Nephron (organoid): ENCODE results near the gene TMEM59L.

ENCODE experiments used
- H3K27ac Mint-ChIP-seq, 3 experiments: 2 replicates each; pipeline ENCODE4 v1.8.0; 2020; ENCODE audit warnings: mixed read lengths in 3 of 3, mild to moderate bottlenecking in 2 of 3, moderate library complexity in 1 of 3
- H3K27me3 Mint-ChIP-seq: 2 replicates; pipeline ENCODE4 v1.8.0; 2021; ENCODE audit warnings: low read depth, mild to moderate bottlenecking, moderate library complexity, mixed read lengths
- H3K36me3 Mint-ChIP-seq: 2 replicates; pipeline ENCODE4 v1.8.0; 2020; ENCODE audit warnings: low read depth, mixed read lengths
- H3K4me1 Mint-ChIP-seq: 2 replicates; pipeline ENCODE4 v1.8.0; 2020; ENCODE audit warnings: mixed read lengths
- H3K4me3 Mint-ChIP-seq, 3 experiments: 2 replicates each; pipeline ENCODE4 v1.8.0; 2020; ENCODE audit warnings: mild to moderate bottlenecking in 3 of 3, mixed read lengths in 3 of 3, moderate library complexity in 2 of 3
- H3K9me3 Mint-ChIP-seq: 2 replicates; pipeline ENCODE4 v1.8.0; 2020; ENCODE audit warnings: mixed read lengths
- CTCF ChIP-seq, 3 experiments: fragments of 200-600 bp; sonication (generic); IDR thresholded peaks; one replicate each; pipeline ENCODE4 v1.5.0; 2021; ENCODE audit warnings: antibody characterized with exemption in 3 of 3; ENCODE audit not compliant: unreplicated experiment in 3 of 3

Gene TMEM59L

GRCh38 chr19:18593367-18594095, 19.1 kb upstream of the TMEM59L start:
- H3K27ac Mint-ChIP-seq, result no peak overlapping the region
- peak overlapping the region; percentile 53 to 65 (median 65) for H3K4me3 Mint-ChIP-seq
- peaks cover 29% of the 10 kb centered on the region for H3K4me1 Mint-ChIP-seq
- no peak for TF ChIP-seq CTCF (IDR thresholded peaks at IDR 0.05; ENCODE audit: unreplicated experiment in 3 of 3)
- H3K36me3 Mint-ChIP-seq, result no peaks in the 10 kb centered on the region
- no peaks in the 10 kb centered on the region for H3K9me3 Mint-ChIP-seq
- peaks cover 27% of the 10 kb centered on the region for H3K27me3 Mint-ChIP-seq

- Mint-ChIP-seq H3K4me1 (peaks cover 29% of the 10 kb centered on the region), H3K9me3 (no peaks in the 10 kb centered on the region), H3K4me3 (peak overlapping the region; percentile 77 to 79 (median 78)), H3K27me3 (peaks cover 34% of the 10 kb centered on the region), H3K36me3 (no peaks in the 10 kb centered on the region), H3K27ac (peak overlapping the region in 2 of 3 experiments; percentile 79 to 81)
- peak; percentile 91 to 93 (median 92) for TF ChIP-seq CTCF (IDR thresholded peaks at IDR 0.05; ENCODE audit: unreplicated experiment in 3 of 3)
These were observed 18.4 kb upstream of the TMEM59L start for GRCh38 chr19:18594096-18594823.

GRCh38 chr19:18594824-18595373, 17.8 kb upstream of the TMEM59L start:
- H3K36me3 Mint-ChIP-seq, result no peaks in the 10 kb centered on the region
- H3K27me3 Mint-ChIP-seq, result peaks cover 41% of the 10 kb centered on the region
- TF ChIP-seq CTCF (IDR thresholded peaks at IDR 0.05; ENCODE audit: unreplicated experiment in 3 of 3), result no peak
- H3K9me3 Mint-ChIP-seq, result no peaks in the 10 kb centered on the region
- peak overlapping the region in 2 of 3 experiments; percentile 79 to 81 for H3K27ac Mint-ChIP-seq
- H3K4me3 Mint-ChIP-seq, result peak overlapping the region; percentile 77 to 79 (median 78)
- peaks cover 25% of the 10 kb centered on the region for H3K4me1 Mint-ChIP-seq

- TF ChIP-seq CTCF (IDR thresholded peaks at IDR 0.05; ENCODE audit: unreplicated experiment in 3 of 3), result no peak
- Mint-ChIP-seq H3K4me3 (peak overlapping the region; percentile 28 to 64 (median 43)), H3K9me3 (no peaks in the 10 kb centered on the region), H3K27me3 (peaks cover 46% of the 10 kb centered on the region), H3K36me3 (no peaks in the 10 kb centered on the region), H3K27ac (no peak overlapping the region), H3K4me1 (peaks cover 21% of the 10 kb centered on the region)
These were observed 17.2 kb upstream of the TMEM59L start for GRCh38 chr19:18595475-18595874.

GRCh38 chr19:18596752-18597157, 15.9 kb upstream of the TMEM59L start:
- Mint-ChIP-seq H3K27me3 (peaks cover 53% of the 10 kb centered on the region), H3K27ac (peak overlapping the region in 1 of 3 experiments; percentile 52), H3K4me3 (no peak overlapping the region), H3K9me3 (no peaks in the 10 kb centered on the region), H3K36me3 (no peaks in the 10 kb centered on the region), H3K4me1 (peaks cover 15% of the 10 kb centered on the region)
- TF ChIP-seq CTCF (IDR thresholded peaks at IDR 0.05; ENCODE audit: unreplicated experiment in 3 of 3), result no peak
